Measurements from ENCODE around the gene PTGER3. TPM values are rescaled to one million over a fixed set of nuclear protein-coding genes. Genes with fewer than 3 reads are reported as not detected.

PTGER3 gene
- total and polyA plus RNA-seq, 10 of the 15 experiments (the other 5 are each of a cell fraction or from before 2014, with no cell fraction given), result under 0.01 to 0.04 (median 0.02) TPM; not detected in 7

DNA sequence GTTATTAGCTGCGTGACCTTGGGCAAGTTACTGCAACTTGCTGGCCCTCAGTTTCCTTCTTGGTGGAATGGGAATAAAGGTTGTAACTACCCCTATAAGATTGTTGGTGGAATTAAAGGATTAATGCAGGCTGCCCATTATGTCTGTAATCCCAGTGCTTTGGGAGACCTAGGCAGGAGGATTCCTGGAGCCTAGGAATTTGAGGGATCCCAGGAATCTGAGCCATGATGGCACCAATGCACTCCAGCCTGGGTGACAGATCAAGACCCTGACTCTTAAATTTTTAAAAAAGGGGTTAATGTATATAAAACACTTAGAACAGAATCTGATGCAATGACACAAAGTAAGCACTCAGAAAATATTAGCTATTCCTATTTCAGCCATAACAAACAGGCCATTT lies 67.3 kb downstream of the PTGER3 start (continued):
- TF ChIP-seq, protein P1, sequence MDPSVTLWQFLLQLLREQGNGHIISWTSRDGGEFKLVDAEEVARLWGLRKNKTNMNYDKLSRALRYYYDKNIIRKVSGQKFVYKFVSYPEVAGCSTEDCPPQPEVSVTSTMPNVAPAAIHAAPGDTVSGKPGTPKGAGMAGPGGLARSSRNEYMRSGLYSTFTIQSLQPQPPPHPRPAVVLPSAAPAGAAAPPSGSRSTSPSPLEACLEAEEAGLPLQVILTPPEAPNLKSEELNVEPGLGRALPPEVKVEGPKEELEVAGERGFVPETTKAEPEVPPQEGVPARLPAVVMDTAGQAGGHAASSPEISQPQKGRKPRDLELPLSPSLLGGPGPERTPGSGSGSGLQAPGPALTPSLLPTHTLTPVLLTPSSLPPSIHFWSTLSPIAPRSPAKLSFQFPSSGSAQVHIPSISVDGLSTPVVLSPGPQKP (IDR thresholded peaks at IDR 0.05; ENCODE audit: low read depth, low read length), result no peak
- no peak for TF ChIP-seq BCL11A (IDR thresholded peaks at IDR 0.05; ENCODE audit: low read depth, low read length)
- TF ChIP-seq, protein P2, sequence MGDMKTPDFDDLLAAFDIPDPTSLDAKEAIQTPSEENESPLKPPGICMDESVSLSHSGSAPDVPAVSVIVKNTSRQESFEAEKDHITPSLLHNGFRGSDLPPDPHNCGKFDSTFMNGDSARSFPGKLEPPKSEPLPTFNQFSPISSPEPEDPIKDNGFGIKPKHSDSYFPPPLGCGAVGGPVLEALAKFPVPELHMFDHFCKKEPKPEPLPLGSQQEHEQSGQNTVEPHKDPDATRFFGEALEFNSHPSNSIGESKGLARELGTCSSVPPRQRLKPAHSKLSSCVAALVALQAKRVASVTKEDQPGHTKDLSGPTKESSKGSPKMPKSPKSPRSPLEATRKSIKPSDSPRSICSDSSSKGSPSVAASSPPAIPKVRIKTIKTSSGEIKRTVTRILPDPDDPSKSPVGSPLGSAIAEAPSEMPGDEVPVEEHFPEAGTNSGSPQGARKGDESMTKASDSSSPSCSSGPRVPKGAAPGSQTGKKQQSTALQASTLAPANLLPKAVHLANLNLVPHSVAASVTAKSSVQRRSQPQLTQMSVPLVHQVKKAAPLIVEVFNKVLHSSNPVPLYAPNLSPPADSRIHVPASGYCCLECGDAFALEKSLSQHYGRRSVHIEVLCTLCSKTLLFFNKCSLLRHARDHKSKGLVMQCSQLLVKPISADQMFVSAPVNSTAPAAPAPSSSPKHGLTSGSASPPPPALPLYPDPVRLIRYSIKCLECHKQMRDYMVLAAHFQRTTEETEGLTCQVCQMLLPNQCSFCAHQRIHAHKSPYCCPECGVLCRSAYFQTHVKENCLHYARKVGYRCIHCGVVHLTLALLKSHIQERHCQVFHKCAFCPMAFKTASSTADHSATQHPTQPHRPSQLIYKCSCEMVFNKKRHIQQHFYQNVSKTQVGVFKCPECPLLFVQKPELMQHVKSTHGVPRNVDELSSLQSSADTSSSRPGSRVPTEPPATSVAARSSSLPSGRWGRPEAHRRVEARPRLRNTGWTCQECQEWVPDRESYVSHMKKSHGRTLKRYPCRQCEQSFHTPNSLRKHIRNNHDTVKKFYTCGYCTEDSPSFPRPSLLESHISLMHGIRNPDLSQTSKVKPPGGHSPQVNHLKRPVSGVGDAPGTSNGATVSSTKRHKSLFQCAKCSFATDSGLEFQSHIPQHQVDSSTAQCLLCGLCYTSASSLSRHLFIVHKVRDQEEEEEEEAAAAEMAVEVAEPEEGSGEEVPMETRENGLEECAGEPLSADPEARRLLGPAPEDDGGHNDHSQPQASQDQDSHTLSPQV (IDR thresholded peaks at IDR 0.05), result no peak
- TF ChIP-seq WRNIP1 (IDR thresholded peaks at IDR 0.05; ENCODE audit: borderline replicate concordance, low read depth, low read length), result no peak

DNA sequence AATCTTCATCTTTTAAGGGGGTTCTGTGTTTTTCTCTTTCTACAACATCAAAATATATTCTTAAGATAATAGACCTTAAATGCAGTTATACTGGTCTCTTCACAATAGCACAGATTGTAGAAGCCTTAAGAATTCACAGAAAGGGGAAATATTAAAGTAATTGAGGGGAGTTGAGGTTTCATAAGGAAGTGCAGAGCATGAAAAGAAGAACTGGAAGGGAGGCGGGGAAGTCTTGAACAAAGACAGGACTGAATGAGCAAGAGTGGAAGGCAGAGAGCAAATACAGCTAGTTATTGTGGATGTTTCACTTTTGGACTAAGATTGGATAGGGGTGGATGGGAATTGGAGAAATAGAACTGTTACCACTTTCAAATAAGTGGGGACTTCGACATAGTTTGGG lies 67.7 kb downstream of the PTGER3 start:
- RAD21 ChIA-PET (ENCODE audit: unreplicated experiment), result no interaction called here

More for the DNA sequence above, 67.7 kb downstream of the PTGER3 start:
- BruUV-seq (replicated peaks), result no TSS peak
- H3K4me2 ChIP-seq (ENCODE audit: control insufficient read depth, insufficient read depth), result no peak overlapping the region
- WGBS (ENCODE audit: insufficient coverage, insufficient replicate concordance, low lambda C conversion rate, missing lambda C conversion rate), result 5% methylated on average over 2 of the region's 2 CpGs
- no peak overlapping the region for H3K9ac ChIP-seq (ENCODE audit: control insufficient read depth, insufficient read depth, low read length)
- no peaks in the 10 kb centered on the region for H4K20me1 ChIP-seq (ENCODE audit: control insufficient read depth, insufficient read depth)
- H3K9me3 ChIP-seq (replicated peaks; ENCODE audit: control insufficient read depth, insufficient read depth, low read length), result no peaks in the 10 kb centered on the region
- TF ChIP-seq, protein P3, sequence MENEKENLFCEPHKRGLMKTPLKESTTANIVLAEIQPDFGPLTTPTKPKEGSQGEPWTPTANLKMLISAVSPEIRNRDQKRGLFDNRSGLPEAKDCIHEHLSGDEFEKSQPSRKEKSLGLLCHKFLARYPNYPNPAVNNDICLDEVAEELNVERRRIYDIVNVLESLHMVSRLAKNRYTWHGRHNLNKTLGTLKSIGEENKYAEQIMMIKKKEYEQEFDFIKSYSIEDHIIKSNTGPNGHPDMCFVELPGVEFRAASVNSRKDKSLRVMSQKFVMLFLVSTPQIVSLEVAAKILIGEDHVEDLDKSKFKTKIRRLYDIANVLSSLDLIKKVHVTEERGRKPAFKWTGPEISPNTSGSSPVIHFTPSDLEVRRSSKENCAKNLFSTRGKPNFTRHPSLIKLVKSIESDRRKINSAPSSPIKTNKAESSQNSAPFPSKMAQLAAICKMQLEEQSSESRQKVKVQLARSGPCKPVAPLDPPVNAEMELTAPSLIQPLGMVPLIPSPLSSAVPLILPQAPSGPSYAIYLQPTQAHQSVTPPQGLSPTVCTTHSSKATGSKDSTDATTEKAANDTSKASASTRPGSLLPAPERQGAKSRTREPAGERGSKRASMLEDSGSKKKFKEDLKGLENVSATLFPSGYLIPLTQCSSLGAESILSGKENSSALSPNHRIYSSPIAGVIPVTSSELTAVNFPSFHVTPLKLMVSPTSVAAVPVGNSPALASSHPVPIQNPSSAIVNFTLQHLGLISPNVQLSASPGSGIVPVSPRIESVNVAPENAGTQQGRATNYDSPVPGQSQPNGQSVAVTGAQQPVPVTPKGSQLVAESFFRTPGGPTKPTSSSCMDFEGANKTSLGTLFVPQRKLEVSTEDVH (IDR thresholded peaks at IDR 0.05; ENCODE audit: low read depth, partially characterized antibody), result no peak
- peak; percentile 43; the same call in 1 of the 2 replicates for TF ChIP-seq SPI1 (IDR thresholded peaks at IDR 0.05; ENCODE audit: borderline replicate concordance, insufficient read depth, low read depth, low read length)
- TF ChIP-seq CEBPB (IDR thresholded peaks at IDR 0.05; ENCODE audit: borderline replicate concordance in 1 of 2, low read depth in 2 of 2, low read length in 2 of 2), result no peak
- TF ChIP-seq, protein P4, sequence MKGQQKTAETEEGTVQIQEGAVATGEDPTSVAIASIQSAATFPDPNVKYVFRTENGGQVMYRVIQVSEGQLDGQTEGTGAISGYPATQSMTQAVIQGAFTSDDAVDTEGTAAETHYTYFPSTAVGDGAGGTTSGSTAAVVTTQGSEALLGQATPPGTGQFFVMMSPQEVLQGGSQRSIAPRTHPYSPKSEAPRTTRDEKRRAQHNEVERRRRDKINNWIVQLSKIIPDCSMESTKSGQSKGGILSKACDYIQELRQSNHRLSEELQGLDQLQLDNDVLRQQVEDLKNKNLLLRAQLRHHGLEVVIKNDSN (IDR thresholded peaks at IDR 0.05; ENCODE audit: borderline replicate concordance, extremely low read length, insufficient read depth, low read depth, low read length), result no peak
- TF ChIP-seq FOXK2 (IDR thresholded peaks at IDR 0.05), result no peak
- H3K36me3 ChIP-seq (ENCODE audit: control insufficient read depth in 2 of 2, insufficient read depth in 2 of 2, low read length in 1 of 2), result no peaks in the 10 kb centered on the region
- no peak overlapping the region for H2AFZ ChIP-seq (ENCODE audit: control insufficient read depth, low read depth, low read length)
- SMC1A ChIA-PET (ENCODE audit: uncharacterized antibody, unreplicated experiment), result no interaction called here
- no peak overlapping the region for H3K27ac ChIP-seq (ENCODE audit: control insufficient read depth, insufficient read depth)
- no peak for ATAC-seq
- no peak overlapping the region for H3K4me3 ChIP-seq
- DNase-seq (ENCODE audit: low read depth, low spot score), result no peak
- POLR2A ChIA-PET, result no interaction called here
- intact Hi-C loops (cut with micrococcal nuclease; ENCODE audit: unreplicated experiment) (no loop called here), in situ Hi-C loops (cut with MboI) (no loop called here)
- no peaks in the 10 kb centered on the region for H3K79me2 ChIP-seq (ENCODE audit: control insufficient read depth, insufficient read depth, low read length)
- H3K27me3 ChIP-seq (replicated peaks in 1 of 2; ENCODE audit: control insufficient read depth in 2 of 2, insufficient read depth in 2 of 2, low read length in 1 of 2), result no peaks in the 10 kb centered on the region
- CTCF ChIA-PET, result no interaction called here
- FAIRE-seq, result no peak
- no peaks in the 10 kb centered on the region for H3K4me1 ChIP-seq (ENCODE audit: control insufficient read depth, insufficient read depth, low read length)

Measured in GM12878 (cell line).